Upper lobe of left lung (tissue), 6 donors: ENCODE results near the gene NT5C3A. TPM values are rescaled to one million over a fixed set of nuclear protein-coding genes. Genes with fewer than 3 reads are reported as not detected.
A peak's percentile ranks its signal among the peaks of the same experiment; 100 is the strongest.

Experiments used
- ATAC-seq, 2 donors: fragments of 200-7000 bp; cut with Tn5 transposase; one replicate each; pipeline ENCODE4 v1.9.1; 2022; ENCODE audit warnings: mild to moderate bottlenecking in 2 of 2, moderate library complexity in 2 of 2; ENCODE audit not compliant: low FRiP score in 2 of 2
- DNase-seq, 2 donors: peaks; one replicate each; pipeline ENCODE4 v3.0.0-alpha.2; 2019 to 2020
- H3K27ac ChIP-seq, 4 donors: fragments of 200-600 bp; sonication (generic); one replicate each; pipeline ENCODE4 v1.5.1; 2016 to 2019
- H3K27me3 ChIP-seq, 4 donors: fragments of 200-600 bp; sonication (generic); one replicate each; pipeline ENCODE4 v1.5.1; 2017 to 2019
- H3K36me3 ChIP-seq, 4 donors: fragments of 200-600 bp; sonication (generic); one replicate each; pipeline ENCODE4 v1.5.1; 2016 to 2019
- H3K4me1 ChIP-seq, 4 donors: fragments of 200-600 bp; sonication (generic); one replicate each; pipeline ENCODE4 v1.5.1; 2018 to 2019
- H3K4me3 ChIP-seq, 4 donors: fragments of 200-600 bp; sonication (generic); one replicate each; pipeline ENCODE4 v1.5.1; 2017 to 2019; ENCODE audit warnings: mild to moderate bottlenecking in 2 of 4, moderate library complexity in 1 of 4
- H3K9me3 ChIP-seq, 4 donors: fragments of 200-600 bp; sonication (generic); one replicate each; pipeline ENCODE4 v1.5.1; 2018 to 2019
- EP300 ChIP-seq, 4 donors: sonication (generic); formaldehyde crosslinking; IDR thresholded peaks; one replicate each; pipeline ENCODE4 v1.5.1; 2017; ENCODE audit warnings: antibody characterized with exemption in 4 of 4, control low read depth in 2 of 4
- POLR2A ChIP-seq, 4 donors: fragments of 450-650 bp; IDR thresholded peaks; one replicate each; pipeline ENCODE4 v1.5.1; 2016 to 2017; ENCODE audit warnings: antibody characterized with exemption in 4 of 4, mild to moderate bottlenecking in 2 of 4
- POLR2AphosphoS5 ChIP-seq, 2 donors: sonication (generic); formaldehyde crosslinking; IDR thresholded peaks; one replicate each; pipeline ENCODE4 v1.5.1; 2017; ENCODE audit warnings: antibody characterized with exemption in 2 of 2
- WGBS, 2 donors: methylation state at CpG; one replicate each; pipeline ENCODE4 v1.1.5; 2017 to 2018; 5-methylcytosine and 5-hydroxymethylcytosine counted together
- total RNA-seq, 6 donors: library from RNA; depleted of rRNA in 4 of 6; stranded (reverse); fragments of >200 nt in 4 of 6; gene quantifications; one replicate each; pipeline versions ENCODE4 v1.1.0 to v1.2.1, GENCODE V29; 2016 to 2021
- TF ChIP-seq, protein P1 (sequence below), 6 experiments: fragments of 450-650 bp in 4 of 6; fragments of 200-600 bp in 2 of 6; sonication (generic) in 2 of 6; IDR thresholded peaks; one replicate each; pipeline ENCODE4 v1.5.1; 2016 to 2019; ENCODE audit warnings: antibody characterized with exemption in 6 of 6
- donor health status: DM: no; HTN: no; CAD: no; lungs with moderate emphysema.
- donor health status: DM: no; HTN: yes; CAD: no; lungs with severe emphysema.

NT5C3A gene
- total RNA-seq, 6 donors from 2014 or later = 18.4 to 52.3 (median 25.0) TPM

DNA sequence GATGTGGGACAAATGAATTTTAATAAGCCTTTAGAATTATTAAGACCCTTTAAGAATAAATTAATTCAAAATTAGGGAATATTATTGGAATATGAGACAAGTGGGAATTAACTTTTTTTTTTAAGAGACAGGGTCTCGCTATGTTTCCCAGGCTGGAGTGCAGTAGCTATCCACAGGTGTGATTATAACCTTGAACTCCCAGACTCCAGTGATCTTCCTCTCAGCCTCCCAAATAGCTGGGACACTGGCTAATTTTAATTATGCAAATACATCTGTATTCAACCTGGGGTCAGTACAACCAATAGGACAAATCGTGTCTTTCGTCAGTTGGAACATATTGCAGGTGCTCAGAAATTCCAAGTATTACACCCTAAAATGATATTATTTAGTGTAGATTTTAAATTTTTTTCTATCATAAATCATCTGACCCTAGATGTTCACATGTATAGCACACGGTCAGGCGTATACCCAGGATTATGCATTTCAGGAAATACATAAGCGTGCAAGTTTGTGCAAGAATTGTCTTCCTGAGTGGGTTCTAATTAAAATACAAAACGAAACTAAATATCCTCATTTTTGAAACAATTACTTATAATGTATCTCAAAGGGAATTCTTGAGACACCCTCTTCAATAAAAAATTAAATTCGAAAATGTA lies 1.2 kb downstream of the NT5C3A start:
- DNase-seq = no peak
- Histone ChIP-seq H3K36me3 (no peaks in the 10 kb centered on the region), H3K4me3 (peak overlapping the region; percentile 89 to 98 (median 96)), H3K9me3 (peaks cover 0 to 5% (median 0%) of the 10 kb centered on the region in 4 donors), H3K27ac (peak overlapping the region in 2 of 4 donors; percentile 94 to 98), H3K27me3 (no peaks in the 10 kb centered on the region), H3K4me1 (peaks cover 16 to 33% (median 22%) of the 10 kb centered on the region in 4 donors)
- 22 to 26% methylated on average over 8 of the region's 8 CpGs for WGBS, 2 donors
- TF ChIP-seq, protein P1, sequence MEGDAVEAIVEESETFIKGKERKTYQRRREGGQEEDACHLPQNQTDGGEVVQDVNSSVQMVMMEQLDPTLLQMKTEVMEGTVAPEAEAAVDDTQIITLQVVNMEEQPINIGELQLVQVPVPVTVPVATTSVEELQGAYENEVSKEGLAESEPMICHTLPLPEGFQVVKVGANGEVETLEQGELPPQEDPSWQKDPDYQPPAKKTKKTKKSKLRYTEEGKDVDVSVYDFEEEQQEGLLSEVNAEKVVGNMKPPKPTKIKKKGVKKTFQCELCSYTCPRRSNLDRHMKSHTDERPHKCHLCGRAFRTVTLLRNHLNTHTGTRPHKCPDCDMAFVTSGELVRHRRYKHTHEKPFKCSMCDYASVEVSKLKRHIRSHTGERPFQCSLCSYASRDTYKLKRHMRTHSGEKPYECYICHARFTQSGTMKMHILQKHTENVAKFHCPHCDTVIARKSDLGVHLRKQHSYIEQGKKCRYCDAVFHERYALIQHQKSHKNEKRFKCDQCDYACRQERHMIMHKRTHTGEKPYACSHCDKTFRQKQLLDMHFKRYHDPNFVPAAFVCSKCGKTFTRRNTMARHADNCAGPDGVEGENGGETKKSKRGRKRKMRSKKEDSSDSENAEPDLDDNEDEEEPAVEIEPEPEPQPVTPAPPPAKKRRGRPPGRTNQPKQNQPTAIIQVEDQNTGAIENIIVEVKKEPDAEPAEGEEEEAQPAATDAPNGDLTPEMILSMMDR (IDR thresholded peaks at IDR 0.05) = no peak
- no peak for TF ChIP-seq EP300 (IDR thresholded peaks at IDR 0.05)
- no peak for TF ChIP-seq POLR2A (IDR thresholded peaks at IDR 0.05)
- TF ChIP-seq POLR2AphosphoS5 (IDR thresholded peaks at IDR 0.05) = no peak
- ATAC-seq = no peak

DNA sequence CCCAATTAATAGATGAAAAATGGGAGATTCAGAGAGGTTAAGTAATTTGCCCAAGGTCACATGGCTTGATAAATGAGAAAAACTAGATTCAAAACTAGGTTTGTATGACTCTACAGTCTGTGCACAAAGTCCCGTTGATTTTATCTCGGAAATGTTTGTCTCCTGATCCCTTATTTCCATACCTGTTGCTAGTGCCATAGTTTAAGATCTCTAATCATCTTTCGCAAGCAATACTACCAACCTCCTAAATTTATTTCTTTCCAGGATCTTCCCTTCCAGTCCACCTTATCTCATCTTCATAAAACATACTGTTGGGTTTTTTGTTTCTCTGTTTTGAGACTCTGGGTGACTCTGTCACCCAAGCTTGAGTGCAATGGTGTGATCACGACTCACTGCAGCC lies 2.9 kb downstream of the NT5C3A start:
- H3K4me3 ChIP-seq = no peak overlapping the region
- no peaks in the 10 kb centered on the region for H3K9me3 ChIP-seq
- TF ChIP-seq EP300 (IDR thresholded peaks at IDR 0.05) (no peak), POLR2AphosphoS5 (IDR thresholded peaks at IDR 0.05) (no peak), POLR2A (IDR thresholded peaks at IDR 0.05) (no peak)
- TF ChIP-seq, protein P1 (IDR thresholded peaks at IDR 0.05) = no peak
- no peaks in the 10 kb centered on the region for H3K36me3 ChIP-seq
- ATAC-seq = no peak
- 49 to 100% methylated on average over 4 of the region's 4 CpGs for WGBS, 2 donors
- no peak overlapping the region for H3K27ac ChIP-seq
- DNase-seq = no peak
- H3K4me1 ChIP-seq = peaks cover 16 to 33% (median 22%) of the 10 kb centered on the region in 4 donors
- H3K27me3 ChIP-seq = no peaks in the 10 kb centered on the region

DNA sequence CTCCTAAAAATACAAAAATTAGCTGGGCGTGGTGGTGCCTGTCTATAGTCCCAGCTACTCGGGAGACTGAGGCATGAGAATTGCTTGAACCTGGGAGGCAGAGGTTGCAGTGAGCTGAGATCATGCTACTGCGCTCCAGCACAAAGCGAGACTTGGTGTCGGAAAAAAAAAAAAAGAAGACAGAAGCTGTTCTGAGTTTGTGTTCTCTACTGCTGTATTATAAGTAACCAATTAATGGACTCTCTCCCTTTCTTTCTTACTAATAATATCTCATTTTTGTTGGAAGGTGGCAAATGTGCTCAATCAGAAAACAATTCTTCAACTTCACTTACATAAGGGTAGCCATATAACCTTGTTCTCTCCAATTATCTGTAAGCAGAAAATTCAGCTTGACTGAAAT lies 7.4 kb downstream of the NT5C3A start:
- Histone ChIP-seq H3K27me3 (no peaks in the 10 kb centered on the region), H3K27ac (peak overlapping the region in 1 of 4 donors; percentile 58), H3K9me3 (no peaks in the 10 kb centered on the region), H3K36me3 (no peaks in the 10 kb centered on the region), H3K4me3 (no peak overlapping the region), H3K4me1 (peaks cover 10 to 29% (median 25%) of the 10 kb centered on the region in 4 donors)
- DNase-seq = no peak
- 96 to 100% methylated on average over 5 of the region's 5 CpGs for whole genome bisulfite sequencing, 2 donors
- TF ChIP-seq, protein P1 (IDR thresholded peaks at IDR 0.05) = no peak
- no peak for ATAC-seq

DNA sequence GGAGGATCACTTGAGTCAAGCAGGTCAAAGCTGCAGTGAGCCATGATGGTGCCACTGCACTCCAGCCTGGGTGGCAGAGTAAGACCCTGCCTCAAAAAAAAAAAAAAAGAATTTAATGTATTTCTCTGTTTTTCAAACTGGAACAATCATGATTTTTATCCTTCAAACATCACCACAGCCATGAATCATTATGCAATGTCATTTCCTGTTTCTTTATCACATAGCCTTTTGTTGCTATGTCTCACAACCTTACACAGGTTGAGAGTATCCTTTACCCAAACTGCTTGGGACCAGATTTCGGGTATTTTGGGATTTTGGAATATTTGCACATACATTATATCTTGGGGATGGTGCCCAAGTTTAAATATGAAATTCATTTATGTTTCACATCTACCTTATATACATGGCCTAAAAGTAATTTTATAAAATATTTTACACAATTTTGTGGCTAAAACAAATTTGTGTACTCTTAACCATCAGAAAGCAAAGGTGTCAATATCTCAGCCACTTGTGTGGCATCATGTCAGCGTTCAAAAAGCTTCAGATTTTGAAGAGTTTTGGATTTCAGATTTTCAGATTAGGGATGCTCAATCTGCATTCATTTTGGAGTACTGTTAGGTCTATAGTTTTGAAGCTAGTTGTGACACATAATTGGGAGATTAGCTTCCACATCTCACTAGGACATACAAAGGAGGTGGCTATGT lies 8.2 kb downstream of the NT5C3A start:
- no peak for TF ChIP-seq POLR2AphosphoS5 (IDR thresholded peaks at IDR 0.05)
- TF ChIP-seq, protein P1 (IDR thresholded peaks at IDR 0.05) = no peak
- no peak for TF ChIP-seq POLR2A (IDR thresholded peaks at IDR 0.05)
- no peak for TF ChIP-seq EP300 (IDR thresholded peaks at IDR 0.05)
- DNase-seq (no peak), ATAC-seq (no peak)
- Histone ChIP-seq H3K4me3 (no peak overlapping the region), H3K27me3 (no peaks in the 10 kb centered on the region), H3K4me1 (peaks cover 12 to 29% (median 27%) of the 10 kb centered on the region in 4 donors), H3K9me3 (no peaks in the 10 kb centered on the region), H3K36me3 (no peaks in the 10 kb centered on the region), H3K27ac (peak overlapping the region in 2 of 4 donors; percentile 32 to 58)
- WGBS, 2 donors = 77 to 85% methylated on average over 2 of the region's 2 CpGs
